ENCODE results near the gene RPN2.

RPN2 gene

DNA sequence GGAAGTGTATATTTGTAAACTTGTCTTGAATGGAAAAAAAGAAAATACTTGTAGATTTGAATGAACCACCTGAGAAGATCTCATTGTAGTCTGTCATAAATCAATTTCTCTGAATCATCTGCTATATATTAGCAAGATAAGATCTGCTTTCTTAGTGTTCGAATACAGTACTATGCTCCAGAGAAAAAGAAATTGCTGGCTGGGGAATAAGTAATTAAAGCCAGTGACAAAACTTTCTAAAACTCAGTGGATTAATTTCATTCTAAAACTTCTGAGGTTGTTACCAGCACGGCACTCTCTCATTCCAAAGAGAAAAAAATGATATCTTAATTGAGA, 22.7 kb downstream of the RPN2 start:
- H3K9ac ChIP-seq (ENCODE audit: low read length), result no peak overlapping the region
- H3K27me3 ChIP-seq (ENCODE audit: control insufficient read depth in 1 of 2, insufficient read depth in 2 of 2, low read length in 2 of 2), result no peaks in the 10 kb centered on the region
- H3K9me3 ChIP-seq (ENCODE audit: low read length), result no peaks in the 10 kb centered on the region
- no peak overlapping the region for H3K4me3 ChIP-seq (ENCODE audit: low read depth in 1 of 2, low read length in 2 of 2)
- H3K36me3 ChIP-seq (ENCODE audit: insufficient read depth, low read length), result peaks cover 45% of the 10 kb centered on the region
- H3K27ac ChIP-seq (ENCODE audit: low read depth, low read length), result no peak overlapping the region
- no peaks in the 10 kb centered on the region for H3K4me1 ChIP-seq (ENCODE audit: insufficient read depth, low read length)

DNA sequence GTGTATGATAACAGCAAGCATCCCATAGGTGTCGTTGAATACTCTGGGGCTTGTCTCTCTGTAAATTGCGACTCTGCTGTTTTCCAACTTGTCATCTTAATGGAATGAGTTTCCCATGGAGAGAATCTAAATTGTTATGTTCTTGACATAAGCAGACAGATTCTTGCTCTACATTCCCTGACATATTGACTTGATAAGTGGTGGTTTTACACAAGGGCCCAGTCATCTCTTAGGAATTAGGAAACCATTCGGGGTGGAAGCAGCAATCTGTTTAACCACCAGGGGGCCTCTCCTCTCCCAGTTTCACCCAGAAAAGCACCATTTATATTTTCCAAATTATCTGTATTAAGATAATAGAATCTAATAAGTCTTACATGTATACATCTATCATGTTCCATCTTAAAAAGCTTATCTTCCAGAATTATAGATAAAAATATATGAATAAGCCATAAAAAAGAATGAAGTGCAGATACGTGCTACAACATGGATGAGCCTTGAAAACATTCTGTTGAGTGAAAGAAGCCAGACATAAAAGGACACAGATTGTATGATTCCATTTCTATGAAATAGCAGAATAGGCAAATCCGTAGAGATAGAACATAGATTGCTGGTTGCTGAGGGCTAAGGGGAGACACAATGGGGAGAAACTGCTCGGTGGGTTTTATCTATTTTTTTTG, 23.3 kb downstream of the RPN2 start:
- no peak overlapping the region for H3K9ac ChIP-seq (ENCODE audit: low read length)
- H3K4me3 ChIP-seq (ENCODE audit: low read depth in 1 of 2, low read length in 2 of 2), result peak overlapping the region in 1 of 2 donors; percentile 3
- no peaks in the 10 kb centered on the region for H3K9me3 ChIP-seq (ENCODE audit: low read length)
- H3K36me3 ChIP-seq (ENCODE audit: insufficient read depth, low read length), result peaks cover 51% of the 10 kb centered on the region
- no peaks in the 10 kb centered on the region for H3K27me3 ChIP-seq (ENCODE audit: control insufficient read depth in 1 of 2, insufficient read depth in 2 of 2, low read length in 2 of 2)
- H3K4me1 ChIP-seq (ENCODE audit: insufficient read depth, low read length), result no peaks in the 10 kb centered on the region
- H3K27ac ChIP-seq (ENCODE audit: low read depth, low read length), result no peak overlapping the region

DNA sequence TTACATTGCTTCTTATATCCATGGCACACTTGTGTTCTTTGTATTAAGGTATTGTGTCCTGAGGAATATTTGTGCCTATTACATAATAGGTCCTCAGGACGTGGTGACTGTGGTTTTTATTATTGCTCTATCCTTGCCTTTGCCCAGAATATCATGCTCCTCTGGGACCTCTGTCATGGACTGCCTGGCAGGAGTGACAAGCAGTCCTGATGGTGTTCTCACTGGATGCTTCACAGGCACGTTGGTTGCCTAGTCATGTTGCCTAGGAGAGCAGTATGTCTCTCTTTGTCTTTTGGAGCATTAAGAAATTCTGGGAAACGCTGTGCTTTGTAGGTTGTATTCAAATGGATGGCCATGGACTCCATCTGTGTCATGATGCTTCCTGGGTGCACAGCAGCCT, 24.9 kb downstream of the RPN2 start:
- Histone ChIP-seq H3K9ac (ENCODE audit: low read length) (no peak overlapping the region), H3K9me3 (ENCODE audit: low read length) (no peaks in the 10 kb centered on the region), H3K27ac (ENCODE audit: low read depth, low read length) (no peak overlapping the region), H3K4me3 (ENCODE audit: low read depth in 1 of 2, low read length in 2 of 2) (no peak overlapping the region), H3K36me3 (ENCODE audit: insufficient read depth, low read length) (peaks cover 59% of the 10 kb centered on the region), H3K27me3 (ENCODE audit: control insufficient read depth in 1 of 2, insufficient read depth in 2 of 2, low read length in 2 of 2) (no peaks in the 10 kb centered on the region), H3K4me1 (ENCODE audit: insufficient read depth, low read length) (no peaks in the 10 kb centered on the region)

DNA sequence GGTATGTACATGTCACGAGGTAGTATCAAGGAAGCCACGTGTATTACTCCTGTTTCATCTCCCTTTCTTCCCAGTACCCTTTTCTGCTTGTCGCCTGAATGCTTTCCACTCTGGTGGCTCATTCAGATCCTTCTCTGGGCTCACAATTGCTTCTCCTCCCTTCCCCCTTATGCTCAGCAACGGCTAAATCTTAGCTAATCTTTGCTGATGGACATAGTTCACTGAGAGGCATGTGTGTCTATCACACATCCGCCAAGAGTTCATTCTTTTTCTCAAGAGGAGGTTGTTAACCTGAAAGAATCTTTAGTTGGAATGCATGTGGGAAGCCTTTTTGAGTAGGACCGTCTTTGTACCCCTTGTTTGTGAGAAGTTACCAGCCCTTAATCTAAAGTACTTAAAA, 26.0 kb downstream of the RPN2 start:
- Histone ChIP-seq H3K9ac (ENCODE audit: low read length) (no peak overlapping the region), H3K4me1 (ENCODE audit: insufficient read depth, low read length) (no peaks in the 10 kb centered on the region), H3K36me3 (ENCODE audit: insufficient read depth, low read length) (peaks cover 57% of the 10 kb centered on the region), H3K27ac (ENCODE audit: low read depth, low read length) (no peak overlapping the region), H3K27me3 (ENCODE audit: control insufficient read depth in 1 of 2, insufficient read depth in 2 of 2, low read length in 2 of 2) (no peaks in the 10 kb centered on the region), H3K4me3 (ENCODE audit: low read depth in 1 of 2, low read length in 2 of 2) (no peak overlapping the region), H3K9me3 (ENCODE audit: low read length) (no peaks in the 10 kb centered on the region)

DNA sequence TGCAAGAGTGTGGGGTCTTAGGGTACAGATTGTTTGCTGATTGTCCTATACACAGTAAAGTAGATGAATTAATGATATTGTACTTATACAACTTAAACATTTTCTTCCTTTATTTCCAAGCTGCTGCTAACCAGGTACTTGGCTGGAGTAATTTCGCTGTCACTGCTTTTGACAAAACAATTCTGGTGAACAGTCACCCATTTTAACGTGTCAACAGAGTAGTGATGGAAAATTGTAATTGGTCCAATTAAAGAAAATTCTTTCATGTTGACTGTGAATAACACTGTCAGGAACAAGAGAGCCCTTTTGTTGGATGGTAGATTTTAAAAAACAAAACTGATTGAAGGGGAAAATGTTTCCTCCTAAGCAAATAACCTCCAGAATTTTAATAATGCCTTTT, 26.7 kb downstream of the RPN2 start:
- Histone ChIP-seq H3K9ac (ENCODE audit: low read length) (no peak overlapping the region), H3K36me3 (ENCODE audit: insufficient read depth, low read length) (peaks cover 51% of the 10 kb centered on the region), H3K9me3 (ENCODE audit: low read length) (no peaks in the 10 kb centered on the region), H3K4me1 (ENCODE audit: insufficient read depth, low read length) (no peaks in the 10 kb centered on the region), H3K4me3 (ENCODE audit: low read depth in 1 of 2, low read length in 2 of 2) (no peak overlapping the region), H3K27me3 (ENCODE audit: control insufficient read depth in 1 of 2, insufficient read depth in 2 of 2, low read length in 2 of 2) (no peaks in the 10 kb centered on the region), H3K27ac (ENCODE audit: low read depth, low read length) (no peak overlapping the region)

DNA sequence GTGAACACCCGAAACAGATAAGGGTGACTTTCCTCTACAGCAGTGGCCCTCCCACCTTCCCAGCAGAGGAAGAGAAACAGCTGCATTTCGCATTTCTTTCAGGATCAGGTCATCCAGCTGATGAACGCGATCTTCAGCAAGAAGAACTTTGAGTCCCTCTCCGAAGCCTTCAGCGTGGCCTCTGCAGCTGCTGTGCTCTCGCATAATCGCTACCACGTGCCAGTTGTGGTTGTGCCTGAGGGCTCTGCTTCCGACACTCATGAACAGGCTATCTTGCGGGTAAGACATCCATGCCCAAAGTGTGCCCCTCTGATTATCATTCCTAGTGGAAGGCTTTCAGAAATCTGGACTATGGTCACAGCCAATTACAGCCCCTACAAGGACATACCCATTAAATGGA, 28.0 kb downstream of the RPN2 start:
- no peak overlapping the region for H3K27ac ChIP-seq (ENCODE audit: low read depth, low read length)
- H3K4me3 ChIP-seq (ENCODE audit: low read depth in 1 of 2, low read length in 2 of 2), result no peak overlapping the region
- H3K27me3 ChIP-seq (ENCODE audit: control insufficient read depth in 1 of 2, insufficient read depth in 2 of 2, low read length in 2 of 2), result no peaks in the 10 kb centered on the region
- H3K9ac ChIP-seq (ENCODE audit: low read length), result no peak overlapping the region
- no peaks in the 10 kb centered on the region for H3K9me3 ChIP-seq (ENCODE audit: low read length)
- peaks cover 52% of the 10 kb centered on the region for H3K36me3 ChIP-seq (ENCODE audit: insufficient read depth, low read length)
- no peaks in the 10 kb centered on the region for H3K4me1 ChIP-seq (ENCODE audit: insufficient read depth, low read length)

DNA sequence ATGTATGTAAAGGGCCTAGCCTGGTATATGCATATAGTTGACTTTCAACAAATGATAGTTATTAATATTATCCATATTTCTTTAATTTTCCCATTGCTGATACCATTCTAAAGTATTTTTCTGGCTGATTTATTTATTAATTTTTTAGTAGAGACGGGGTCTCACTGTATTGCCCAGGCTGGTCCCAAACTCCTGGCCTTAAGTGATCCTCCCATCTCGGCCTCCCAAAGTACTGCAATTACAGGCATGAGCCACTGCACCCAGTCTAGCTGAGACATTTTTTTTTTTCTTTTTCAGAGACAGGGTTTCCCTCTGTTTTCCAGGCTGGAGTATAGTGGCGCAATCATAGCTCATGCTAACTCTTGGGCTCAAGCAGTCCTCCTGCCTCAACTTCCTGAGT, 30.1 kb downstream of the RPN2 start:
- Histone ChIP-seq H3K27me3 (ENCODE audit: control insufficient read depth in 1 of 2, insufficient read depth in 2 of 2, low read length in 2 of 2) (no peaks in the 10 kb centered on the region), H3K4me3 (ENCODE audit: low read depth in 1 of 2, low read length in 2 of 2) (no peak overlapping the region), H3K4me1 (ENCODE audit: insufficient read depth, low read length) (no peaks in the 10 kb centered on the region), H3K36me3 (ENCODE audit: insufficient read depth, low read length) (peaks cover 53% of the 10 kb centered on the region), H3K27ac (ENCODE audit: low read depth, low read length) (no peak overlapping the region), H3K9ac (ENCODE audit: low read length) (no peak overlapping the region), H3K9me3 (ENCODE audit: low read length) (no peaks in the 10 kb centered on the region)

DNA sequence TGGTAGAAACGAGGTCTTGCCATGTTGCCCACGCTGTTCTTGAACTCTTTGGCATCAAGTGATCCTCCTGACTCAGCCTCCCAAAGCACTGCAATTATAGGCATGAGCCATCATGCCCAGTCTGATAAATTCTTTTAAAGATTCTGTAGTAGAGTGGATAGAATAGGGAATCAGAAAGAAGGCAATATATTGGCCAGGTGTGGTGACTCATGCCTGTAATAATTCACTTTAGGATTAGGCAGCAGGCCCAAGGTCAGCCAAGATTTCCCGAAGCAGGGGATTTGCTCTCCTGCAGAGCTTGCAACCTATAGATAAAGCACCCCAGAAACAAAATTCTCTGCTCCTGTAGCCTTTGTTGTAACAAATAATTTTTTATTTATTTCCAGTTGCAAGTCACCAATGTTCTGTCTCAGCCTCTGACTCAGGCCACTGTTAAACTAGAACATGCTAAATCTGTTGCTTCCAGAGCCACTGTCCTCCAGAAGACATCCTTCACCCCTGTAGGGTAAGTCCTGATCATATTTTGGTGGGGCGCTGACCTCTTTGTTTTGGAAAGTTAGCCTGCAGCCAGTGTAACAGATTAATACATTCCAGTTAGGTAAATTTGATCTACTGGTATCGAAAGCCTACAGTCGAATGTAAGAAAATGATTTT, 30.7 kb downstream of the RPN2 start:
- H3K9ac ChIP-seq (ENCODE audit: low read length), result no peak overlapping the region
- H3K4me1 ChIP-seq (ENCODE audit: insufficient read depth, low read length), result no peaks in the 10 kb centered on the region
- H3K9me3 ChIP-seq (ENCODE audit: low read length), result no peaks in the 10 kb centered on the region
- H3K27ac ChIP-seq (ENCODE audit: low read depth, low read length), result no peak overlapping the region
- H3K4me3 ChIP-seq (ENCODE audit: low read depth in 1 of 2, low read length in 2 of 2), result no peak overlapping the region
- H3K27me3 ChIP-seq (ENCODE audit: control insufficient read depth in 1 of 2, insufficient read depth in 2 of 2, low read length in 2 of 2), result no peaks in the 10 kb centered on the region
- peaks cover 52% of the 10 kb centered on the region for H3K36me3 ChIP-seq (ENCODE audit: insufficient read depth, low read length)

DNA sequence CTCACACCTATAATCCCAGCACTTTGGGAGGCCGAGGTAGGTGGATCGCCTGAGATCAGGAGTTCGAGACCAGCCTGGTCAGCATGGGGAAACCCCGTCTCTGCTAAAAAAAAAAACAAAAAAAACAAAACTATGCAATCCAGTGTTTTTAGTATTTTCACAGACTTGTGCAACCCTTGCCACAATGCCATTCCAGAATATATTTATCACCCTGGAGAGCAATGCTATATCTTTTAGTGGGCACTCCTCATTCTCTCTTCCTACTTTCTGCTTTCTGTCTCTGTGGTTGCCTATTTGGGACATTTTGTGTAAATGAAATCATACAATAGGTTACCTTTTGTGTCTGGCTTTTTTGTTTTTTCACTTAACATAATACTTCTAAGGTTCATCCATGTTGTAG, 39.3 kb downstream of the RPN2 start:
- H3K36me3 ChIP-seq (ENCODE audit: insufficient read depth, low read length), result peaks cover 12% of the 10 kb centered on the region

DNA sequence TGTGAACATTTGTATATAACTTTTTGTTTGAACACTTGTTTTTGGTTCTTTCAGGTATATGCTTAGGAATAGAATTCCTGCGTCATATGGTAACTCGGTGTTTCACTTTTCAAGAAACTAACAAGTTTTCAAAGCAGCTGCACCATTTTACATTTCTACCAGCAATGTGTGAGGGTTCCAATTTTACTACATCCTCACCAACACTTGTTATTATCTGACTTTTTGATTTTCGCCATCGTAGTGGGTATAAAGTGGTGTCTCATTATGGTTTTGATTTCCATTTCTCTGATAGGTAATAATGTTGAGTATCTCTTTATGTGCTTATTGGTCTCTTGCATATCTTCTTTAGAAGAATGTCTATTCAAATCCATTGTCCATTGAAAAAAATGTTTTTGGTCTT, 39.8 kb downstream of the RPN2 start:
- H3K36me3 ChIP-seq (ENCODE audit: insufficient read depth, low read length), result peaks cover 12% of the 10 kb centered on the region

More for the DNA sequence above, 39.3 kb downstream of the RPN2 start:
- H3K9ac ChIP-seq (ENCODE audit: low read length), result no peak overlapping the region
- H3K4me3 ChIP-seq (ENCODE audit: low read depth in 1 of 2, low read length in 2 of 2), result no peak overlapping the region
- H3K27me3 ChIP-seq (ENCODE audit: control insufficient read depth in 1 of 2, insufficient read depth in 2 of 2, low read length in 2 of 2), result no peaks in the 10 kb centered on the region
- H3K9me3 ChIP-seq (ENCODE audit: low read length), result no peaks in the 10 kb centered on the region
- peaks cover 35% of the 10 kb centered on the region for H3K4me1 ChIP-seq (ENCODE audit: insufficient read depth, low read length)
- H3K27ac ChIP-seq (ENCODE audit: low read depth, low read length), result no peak overlapping the region

DNA sequence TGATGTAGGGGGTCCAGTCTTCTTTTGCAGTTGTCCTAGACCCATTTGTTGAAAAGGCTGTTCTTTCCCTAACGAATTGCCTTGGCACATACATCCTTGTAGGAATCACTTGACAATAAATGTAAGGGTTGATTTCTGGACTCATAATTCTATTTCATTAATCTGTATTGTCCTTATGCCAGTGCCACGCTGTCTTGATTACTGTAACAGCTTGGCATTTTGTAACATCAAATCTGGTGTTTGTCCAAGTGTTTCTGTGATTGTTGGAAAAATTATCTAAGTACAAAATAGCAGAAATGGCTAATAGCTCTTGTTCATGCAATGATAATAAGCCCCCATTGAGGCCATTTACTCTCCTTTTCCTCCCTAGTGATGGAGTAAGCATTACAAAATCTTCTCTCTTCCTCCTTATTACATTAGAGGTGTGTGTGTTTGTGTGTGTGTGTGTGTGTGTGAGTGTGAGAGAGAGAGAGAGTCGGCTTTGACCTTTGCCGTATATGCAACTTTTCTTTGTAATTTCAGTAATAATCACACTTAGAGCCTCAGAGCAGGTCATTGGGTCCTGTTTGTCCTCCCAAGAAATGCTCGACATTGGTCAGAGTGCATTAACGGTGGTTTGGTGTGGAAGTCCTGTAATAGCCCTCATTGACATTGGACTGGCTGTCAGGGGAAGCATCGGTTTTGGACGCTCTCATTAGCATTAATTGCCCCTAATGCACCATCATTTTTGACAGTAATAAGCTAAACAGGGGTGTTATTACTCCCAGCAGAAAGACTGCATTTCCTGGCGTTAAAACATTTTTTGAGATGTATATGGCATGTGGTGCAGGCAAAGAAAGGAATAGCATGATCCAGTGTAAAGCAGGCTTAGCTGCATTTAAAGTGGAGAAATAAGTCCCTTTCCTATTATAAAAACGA, 40.9 kb downstream of the RPN2 start:
- H3K27ac ChIP-seq (ENCODE audit: low read depth, low read length), result peak overlapping the region; percentile 59
- H3K36me3 ChIP-seq (ENCODE audit: insufficient read depth, low read length), result peaks cover 13% of the 10 kb centered on the region
- no peak overlapping the region for H3K9ac ChIP-seq (ENCODE audit: low read length)
- peaks cover 35% of the 10 kb centered on the region for H3K4me1 ChIP-seq (ENCODE audit: insufficient read depth, low read length)
- no peaks in the 10 kb centered on the region for H3K27me3 ChIP-seq (ENCODE audit: control insufficient read depth in 1 of 2, insufficient read depth in 2 of 2, low read length in 2 of 2)
- H3K9me3 ChIP-seq (ENCODE audit: low read length), result no peaks in the 10 kb centered on the region
- H3K4me3 ChIP-seq (ENCODE audit: low read depth in 1 of 2, low read length in 2 of 2), result no peak overlapping the region

More for the DNA sequence above, 39.8 kb downstream of the RPN2 start:
- Histone ChIP-seq H3K9me3 (ENCODE audit: low read length) (no peaks in the 10 kb centered on the region), H3K4me3 (ENCODE audit: low read depth in 1 of 2, low read length in 2 of 2) (no peak overlapping the region), H3K9ac (ENCODE audit: low read length) (no peak overlapping the region), H3K27ac (ENCODE audit: low read depth, low read length) (no peak overlapping the region), H3K27me3 (ENCODE audit: control insufficient read depth in 1 of 2, insufficient read depth in 2 of 2, low read length in 2 of 2) (no peaks in the 10 kb centered on the region), H3K4me1 (ENCODE audit: insufficient read depth, low read length) (peaks cover 35% of the 10 kb centered on the region)
